Mesenchymal stem cell (in vitro differentiated cells and primary cell): ENCODE data around the gene SYT14.
A peak's percentile ranks its signal among the peaks of the same experiment; 100 is the strongest.

Experiments
- DNase-seq: peaks from one replicate; pipeline ENCODE4 v3.0.0-alpha.2; 2013
- H2AFZ ChIP-seq: one replicate; pipeline ENCODE4 v1.6.1; 2013; ENCODE audit warnings: low read depth, mild to moderate bottlenecking, control low read depth, inconsistent platforms, low read length, moderate library complexity
- H2AK5ac ChIP-seq: 2 replicates; pipeline ENCODE4 v1.6.1; 2013; ENCODE audit warnings: low read length, moderate library complexity, mild to moderate bottlenecking, inconsistent platforms; ENCODE audit not compliant: severe bottlenecking
- H2BK120ac ChIP-seq: one replicate; pipeline ENCODE4 v1.6.1; 2013; ENCODE audit warnings: low read depth, mild to moderate bottlenecking, inconsistent platforms, low read length, moderate library complexity
- H2BK12ac ChIP-seq, 2 experiments: one replicate each; pipeline ENCODE4 v1.6.1; 2013; ENCODE audit warnings: inconsistent platforms in 2 of 2, low read length in 2 of 2, mild to moderate bottlenecking in 2 of 2, moderate library complexity in 2 of 2, control low read depth in 1 of 2
- H2BK15ac ChIP-seq: one replicate; pipeline ENCODE4 v1.6.1; 2013; ENCODE audit warnings: mild to moderate bottlenecking, low read depth, inconsistent platforms; ENCODE audit not compliant: poor library complexity, severe bottlenecking
- H2BK5ac ChIP-seq: 2 replicates; pipeline ENCODE4 v1.6.1; 2013; ENCODE audit warnings: low read depth, mild to moderate bottlenecking, low read length, control low read depth, inconsistent platforms; ENCODE audit not compliant: poor library complexity, severe bottlenecking
- H3K14ac ChIP-seq, 2 experiments: one replicate each; pipeline ENCODE4 v1.6.1; 2013; ENCODE audit warnings: inconsistent platforms in 2 of 2, low read length in 2 of 2, control low read depth in 1 of 2, mild to moderate bottlenecking in 1 of 2, moderate library complexity in 1 of 2
- H3K18ac ChIP-seq, 2 experiments: one replicate each; pipeline ENCODE4 v1.6.1; 2013; ENCODE audit warnings: inconsistent platforms in 2 of 2, low read length in 2 of 2, control low read depth in 1 of 2, low read depth in 1 of 2, mild to moderate bottlenecking in 1 of 2
- H3K23ac ChIP-seq, 2 experiments: one replicate each; pipeline ENCODE4 v1.6.1; 2013; ENCODE audit warnings: inconsistent platforms in 2 of 2, low read length in 2 of 2, mild to moderate bottlenecking in 2 of 2, moderate library complexity in 2 of 2, control low read depth in 1 of 2
- H3K27ac ChIP-seq: 2 replicates; pipeline ENCODE4 v1.5.1; 2013; ENCODE audit warnings: mild to moderate bottlenecking, moderate library complexity, low read length, control low read depth, inconsistent platforms; ENCODE audit not compliant: poor library complexity, severe bottlenecking
- H3K27me3 ChIP-seq, 2 experiments: 2 replicates each; pipeline versions ENCODE4 v1.6.1 to v1.7.0; 2013; ENCODE audit warnings: low read length in 2 of 2, mild to moderate bottlenecking in 2 of 2, moderate library complexity in 2 of 2, control low read depth in 1 of 2, inconsistent platforms in 1 of 2; ENCODE audit not compliant: control insufficient read depth in 1 of 2, insufficient read depth in 1 of 2
- H3K36me3 ChIP-seq, 2 experiments: 2 replicates each; pipeline versions ENCODE4 v1.6.1 to v1.7.0; 2013; ENCODE audit warnings: low read length in 2 of 2, control low read depth in 1 of 2, inconsistent platforms in 1 of 2, low read depth in 1 of 2, mild to moderate bottlenecking in 1 of 2; ENCODE audit not compliant: insufficient read depth in 2 of 2, control insufficient read depth in 1 of 2
- H3K4ac ChIP-seq, 2 experiments: one replicate each; pipeline ENCODE4 v1.6.1; 2013; ENCODE audit warnings: inconsistent platforms in 2 of 2, low read length in 2 of 2, mild to moderate bottlenecking in 2 of 2, moderate library complexity in 2 of 2, control low read depth in 1 of 2, low read depth in 1 of 2
- H3K4me1 ChIP-seq: 2 replicates; pipeline ENCODE4 v1.6.1; 2013; ENCODE audit warnings: low read depth, low read length, control low read depth; ENCODE audit not compliant: control insufficient read depth, insufficient read depth
- H3K4me2 ChIP-seq: 2 replicates; pipeline ENCODE4 v1.6.1; 2013; ENCODE audit warnings: low read length, mild to moderate bottlenecking, inconsistent platforms; ENCODE audit not compliant: poor library complexity, severe bottlenecking
- H3K4me3 ChIP-seq, 2 experiments: 2 replicates each; pipeline versions ENCODE4 v1.5.1 to v1.7.0; 2013; ENCODE audit warnings: low read length in 2 of 2, mild to moderate bottlenecking in 2 of 2, control low read depth in 1 of 2, low read depth in 1 of 2; ENCODE audit not compliant: insufficient read depth in 1 of 2
- H3K79me1 ChIP-seq: replicated peaks from 2 replicates; pipeline ENCODE4 v1.6.1; 2013; ENCODE audit warnings: mild to moderate bottlenecking, control low read depth, low read length, inconsistent platforms; ENCODE audit not compliant: poor library complexity, severe bottlenecking
- H3K9ac ChIP-seq: 2 replicates; pipeline ENCODE4 v1.7.0; 2013; ENCODE audit warnings: mild to moderate bottlenecking, low read length, moderate library complexity
- H3K9me3 ChIP-seq: 2 replicates; pipeline ENCODE4 v1.7.0; 2013; ENCODE audit warnings: mild to moderate bottlenecking, low read length; ENCODE audit not compliant: control insufficient read depth
- H4K8ac ChIP-seq: one replicate; pipeline ENCODE4 v1.6.1; 2013; ENCODE audit warnings: inconsistent platforms, mild to moderate bottlenecking, low read length, moderate library complexity
- H4K91ac ChIP-seq: one replicate; pipeline ENCODE4 v1.6.1; 2013; ENCODE audit warnings: mild to moderate bottlenecking, low read length, inconsistent platforms
- WGBS: methylation state at CpG from one replicate; pipeline ENCODE4 v1.1.7; 2013; ENCODE audit warnings: mixed read lengths; 5-methylcytosine and 5-hydroxymethylcytosine counted together

SYT14 gene

GRCh38 chr1:210117681-210118170 is 179.7 kb downstream of the SYT14 start:
- Histone ChIP-seq H3K27ac (no peak overlapping the region), H2BK12ac (no peak overlapping the region), H3K36me3 (no peaks in the 10 kb centered on the region), H3K79me1 (no peaks in the 10 kb centered on the region), H3K4me2 (no peak overlapping the region), H3K23ac (no peak overlapping the region), H2AFZ (no peak overlapping the region), H2BK5ac (no peak overlapping the region), H3K4me1 (no peaks in the 10 kb centered on the region), H3K9ac (no peak overlapping the region), H3K18ac (no peak overlapping the region), H4K8ac (no peak overlapping the region), H2AK5ac (no peak overlapping the region), H2BK15ac (no peak overlapping the region), H3K4ac (no peak overlapping the region), H3K14ac (no peak overlapping the region), H2BK120ac (no peak overlapping the region), H4K91ac (no peak overlapping the region), H3K27me3 (no peaks in the 10 kb centered on the region), H3K9me3 (no peaks in the 10 kb centered on the region), H3K4me3 (no peak overlapping the region)
- DNase-seq: no peak

- DNase-seq: peak; percentile 24
- H3K4me3 ChIP-seq: no peak overlapping the region
- no peak overlapping the region for H3K4me2 ChIP-seq
- no peak overlapping the region for H3K4ac ChIP-seq
- no peak overlapping the region for H3K18ac ChIP-seq
- H3K4me1 ChIP-seq: no peaks in the 10 kb centered on the region
- no peaks in the 10 kb centered on the region for H3K9me3 ChIP-seq
- H2AK5ac ChIP-seq: no peak overlapping the region
- H4K8ac ChIP-seq: no peak overlapping the region
- H3K9ac ChIP-seq: peak overlapping the region; percentile 47
- H2BK5ac ChIP-seq: no peak overlapping the region
- H3K27ac ChIP-seq: no peak overlapping the region
- no peaks in the 10 kb centered on the region for H3K27me3 ChIP-seq
- H2BK120ac ChIP-seq: no peak overlapping the region
- WGBS: no CpG with 5 or more reads among the region's 1 CpG
- H3K36me3 ChIP-seq: no peaks in the 10 kb centered on the region
- H4K91ac ChIP-seq: no peak overlapping the region
- no peak overlapping the region for H2BK15ac ChIP-seq
- no peak overlapping the region for H2AFZ ChIP-seq
- no peak overlapping the region for H3K23ac ChIP-seq
- peaks cover 3% of the 10 kb centered on the region for H3K79me1 ChIP-seq
- no peak overlapping the region for H2BK12ac ChIP-seq
- H3K14ac ChIP-seq: no peak overlapping the region
Observed at GRCh38 chr1:210123383-210123782, 185.4 kb downstream of the SYT14 start.

- Histone ChIP-seq H3K9ac (peak overlapping the region; percentile 53), H2AFZ (no peak overlapping the region), H3K4me2 (no peak overlapping the region), H2BK15ac (no peak overlapping the region), H3K79me1 (peaks cover 3% of the 10 kb centered on the region), H2BK5ac (no peak overlapping the region), H3K18ac (no peak overlapping the region), H3K4me3 (no peak overlapping the region), H3K14ac (no peak overlapping the region), H2BK12ac (no peak overlapping the region), H3K27ac (no peak overlapping the region), H3K27me3 (no peaks in the 10 kb centered on the region), H4K91ac (no peak overlapping the region), H3K4ac (no peak overlapping the region), H2AK5ac (no peak overlapping the region), H3K23ac (no peak overlapping the region), H3K4me1 (no peaks in the 10 kb centered on the region), H3K9me3 (no peaks in the 10 kb centered on the region), H4K8ac (no peak overlapping the region), H3K36me3 (no peaks in the 10 kb centered on the region), H2BK120ac (no peak overlapping the region)
- DNase-seq: peak; percentile 34
- 60% methylated on average over 2 of the region's 2 CpGs for WGBS
Observed at GRCh38 chr1:210123924-210124589, 186.0 kb downstream of the SYT14 start.

- no peak overlapping the region for H3K27ac ChIP-seq
- WGBS: 100% methylated on average over 1 of the region's 2 CpGs
- no peak overlapping the region for H4K91ac ChIP-seq
- no peak overlapping the region for H3K23ac ChIP-seq
- H3K9ac ChIP-seq: peak overlapping the region; percentile 53
- no peaks in the 10 kb centered on the region for H3K4me1 ChIP-seq
- no peak overlapping the region for H3K4me3 ChIP-seq
- H3K9me3 ChIP-seq: no peaks in the 10 kb centered on the region
- no peak overlapping the region for H2BK12ac ChIP-seq
- no peak for DNase-seq
- no peak overlapping the region for H2BK120ac ChIP-seq
- H2AFZ ChIP-seq: no peak overlapping the region
- H3K4me2 ChIP-seq: no peak overlapping the region
- no peak overlapping the region for H2AK5ac ChIP-seq
- H3K27me3 ChIP-seq: peaks cover 0 to 4% of the 10 kb centered on the region in 2 experiments
- H3K4ac ChIP-seq: no peak overlapping the region
- no peak overlapping the region for H4K8ac ChIP-seq
- no peak overlapping the region for H3K18ac ChIP-seq
- peaks cover 3% of the 10 kb centered on the region for H3K79me1 ChIP-seq
- H2BK15ac ChIP-seq: no peak overlapping the region
- H3K36me3 ChIP-seq: no peaks in the 10 kb centered on the region
- H3K14ac ChIP-seq: no peak overlapping the region
- no peak overlapping the region for H2BK5ac ChIP-seq
Observed at GRCh38 chr1:210124736-210125135, 186.7 kb downstream of the SYT14 start.
